SK-N-SH (cell line): Measurements from ENCODE around the gene NOC2L. TPM values are rescaled to one million over a fixed set of nuclear protein-coding genes. Genes with fewer than 3 reads are reported as not detected.

Experiments used
- CTCF ChIA-PET: fragments of 300-600, 350-600 bp; formaldehyde crosslinking; extraction: SDS; loops from one replicate; lab custom pipeline; 2021; lab: Yijun Ruan, JAX
- POLR2A ChIA-PET: fragments of 350-600 bp; sonication (Branson Sonifier 250); formaldehyde crosslinking; extraction: SDS; loops from one replicate; lab custom pipeline; 2020; ENCODE audit warnings: antibody characterized with exemption, inconsistent platforms; lab: Yijun Ruan, JAX
- DNase-seq: peaks from one replicate; pipeline ENCODE4 v3.0.0; 2012
- H2AFZ ChIP-seq: fragments of 200-600 bp; sonication (generic); 2 replicates; pipeline ENCODE4 v1.8.1; 2016; ENCODE audit warnings: antibody characterized with exemption, mild to moderate bottlenecking, low read depth
- H3F3A ChIP-seq: fragments of 200-600 bp; sonication (generic); replicated peaks from 2 replicates; pipeline ENCODE3; 2016; ENCODE audit warnings: antibody characterized with exemption, mild to moderate bottlenecking; ENCODE audit not compliant: insufficient read depth
- H3K27ac ChIP-seq, 2 experiments: fragments of 200-500 bp in 1 of 2; fragments of 200-600 bp in 1 of 2; sonication (Bioruptor generic) in 1 of 2; sonication (generic), shearing (Covaris generic) in 1 of 2; 2 replicates each; pipeline versions ENCODE4 v1.5.1 to v1.6.1; 2014 to 2016; ENCODE audit warnings: low read depth in 2 of 2, inconsistent platforms in 1 of 2, low read length in 1 of 2, mild to moderate bottlenecking in 1 of 2, mixed read lengths in 1 of 2
- H3K27me3 ChIP-seq: fragments of 200-600 bp; sonication (generic), shearing (Covaris generic); 2 replicates; pipeline ENCODE4 v1.6.1; 2016; ENCODE audit warnings: mixed run types; ENCODE audit not compliant: insufficient read depth
- H3K36me3 ChIP-seq, 2 experiments: fragments of 200-500 bp in 1 of 2; fragments of 200-600 bp in 1 of 2; sonication (Bioruptor generic) in 1 of 2; sonication (generic) in 1 of 2; replicated peaks in 1 of 2; 2 replicates each; pipeline versions ENCODE3 to v1.5.1; 2014 to 2016; ENCODE audit warnings: low read length in 1 of 2, mild to moderate bottlenecking in 1 of 2; ENCODE audit not compliant: insufficient read depth in 2 of 2, control insufficient read depth in 1 of 2
- H3K4me1 ChIP-seq, 2 experiments: fragments of 200-500 bp in 1 of 2; fragments of 200-600 bp in 1 of 2; sonication (Bioruptor generic) in 1 of 2; sonication (generic), shearing (Covaris generic) in 1 of 2; 2 replicates each; pipeline versions ENCODE4 v1.5.1 to v1.6.1; 2014 to 2016; ENCODE audit warnings: low read depth in 1 of 2, low read length in 1 of 2, mixed run types in 1 of 2; ENCODE audit not compliant: insufficient read depth in 2 of 2, control insufficient read depth in 1 of 2
- H3K4me2 ChIP-seq: fragments of 200-600 bp; sonication (generic), shearing (Covaris generic); 2 replicates; pipeline ENCODE4 v1.6.1; 2017; ENCODE audit warnings: mixed run types
- H3K4me3 ChIP-seq, 2 experiments: fragments of 200-500 bp in 1 of 2; fragments of 200-600 bp in 1 of 2; sonication (Bioruptor generic) in 1 of 2; sonication (generic), shearing (Covaris generic) in 1 of 2; 2 replicates each; pipeline versions ENCODE4 v1.5.1 to v1.8.1; 2014 to 2016; ENCODE audit warnings: low read depth in 2 of 2, inconsistent platforms in 1 of 2, low read length in 1 of 2, mild to moderate bottlenecking in 1 of 2, mixed read lengths in 1 of 2, moderate library complexity in 1 of 2
- H3K79me2 ChIP-seq: fragments of 200-600 bp; sonication (generic); 2 replicates; pipeline ENCODE4 v1.8.1; 2017; ENCODE audit warnings: mild to moderate bottlenecking; ENCODE audit not compliant: insufficient read depth
- H3K9ac ChIP-seq: fragments of 200-600 bp; sonication (generic); 2 replicates; pipeline ENCODE4 v1.6.1; 2017; ENCODE audit warnings: mixed run types
- H3K9me2 ChIP-seq: fragments of 200-600 bp; sonication (generic); 2 replicates; pipeline ENCODE4 v1.6.1; 2017; ENCODE audit warnings: mixed run types
- H3K9me3 ChIP-seq: fragments of 200-600 bp; sonication (generic); 2 replicates; pipeline ENCODE4 v1.6.1; 2017; ENCODE audit warnings: mixed run types, mild to moderate bottlenecking, moderate library complexity
- H4K20me1 ChIP-seq: fragments of 200-600 bp; sonication (generic); 2 replicates; pipeline ENCODE4 v1.6.1; 2017; ENCODE audit warnings: mild to moderate bottlenecking, mixed run types; ENCODE audit not compliant: insufficient read depth
- CHD2 ChIP-seq: fragments of 150-350 bp; IDR thresholded peaks from 2 replicates; pipeline ENCODE4 v1.6.1; 2018; ENCODE audit warnings: low read length; ENCODE audit not compliant: partially characterized antibody
- ELF1 ChIP-seq: IDR thresholded peaks from 2 replicates; pipeline ENCODE4 v1.4.0; 2012
- EP300 ChIP-seq, 2 experiments: IDR thresholded peaks; 2 replicates each; pipeline versions ENCODE4 v1.4.0 to v1.6.1; 2012; ENCODE audit warnings: borderline replicate concordance in 1 of 2, low read depth in 1 of 2, low read length in 1 of 2
- FOSL2 ChIP-seq: IDR thresholded peaks from 2 replicates; pipeline ENCODE4 v1.4.0; 2012; ENCODE audit warnings: low read depth, mild to moderate bottlenecking, moderate library complexity, borderline replicate concordance
- FOXJ3 ChIP-seq: sonication (generic); formaldehyde crosslinking; IDR thresholded peaks from 2 replicates; pipeline ENCODE4 v1.5.1; 2020; ENCODE audit warnings: mild to moderate bottlenecking, missing genetic modification reagents
- JUND ChIP-seq: IDR thresholded peaks from 2 replicates; pipeline ENCODE4 v1.4.0; 2012
- MAX ChIP-seq: IDR thresholded peaks from 2 replicates; pipeline ENCODE4 v1.4.0; 2012; ENCODE audit warnings: low read depth
- MXI1 ChIP-seq: IDR thresholded peaks from 2 replicates; pipeline ENCODE4 v1.6.1; 2012; ENCODE audit warnings: mild to moderate bottlenecking, low read depth, low read length, improper control_type of control experiment
- NRF1 ChIP-seq: IDR thresholded peaks from 2 replicates; pipeline ENCODE4 v1.6.1; 2012; ENCODE audit warnings: low read depth, mild to moderate bottlenecking, low read length
- RAD21 ChIP-seq: IDR thresholded peaks from 2 replicates; pipeline ENCODE4 v1.6.1; 2012; ENCODE audit warnings: mild to moderate bottlenecking, low read length
- RCOR1 ChIP-seq: fragments of 150-350 bp; IDR thresholded peaks from 2 replicates; pipeline ENCODE4 v1.6.1; 2017; ENCODE audit warnings: antibody characterized with exemption, low read length
- RXRA ChIP-seq: IDR thresholded peaks from 2 replicates; pipeline ENCODE4 v1.4.0; 2012; ENCODE audit warnings: low read depth, mild to moderate bottlenecking, borderline replicate concordance
- SIN3A ChIP-seq: IDR thresholded peaks from 2 replicates; pipeline ENCODE4 v1.6.1; 2012; ENCODE audit warnings: low read depth, mild to moderate bottlenecking, low read length, moderate library complexity, borderline replicate concordance
- SMC3 ChIP-seq: IDR thresholded peaks from 2 replicates; pipeline ENCODE4 v1.6.1; 2012; ENCODE audit warnings: low read depth, low read length, improper control_type of control experiment
- TEAD4 ChIP-seq: IDR thresholded peaks from 2 replicates; pipeline ENCODE4 v1.4.0; 2012; ENCODE audit warnings: mild to moderate bottlenecking, borderline replicate concordance; ENCODE audit not compliant: insufficient read depth
- WGBS: methylation state at CpG from one replicate; pipeline ENCODE4 v1.1.6; 2017; ENCODE audit warnings: low lambda C conversion rate; 5-methylcytosine and 5-hydroxymethylcytosine counted together
- polyA plus RNA-seq, 3 experiments: library from polyadenylated mRNA; depleted of rRNA; stranded (reverse); fragments of >200 nt; gene quantifications; 2 replicates each; pipeline ENCODE4 v1.2.3, GENCODE V29; 2012
- TF ChIP-seq, protein P1 (sequence below): fragments of 150-350 bp; IDR thresholded peaks from 2 replicates; pipeline ENCODE4 v1.6.1; 2016; ENCODE audit warnings: mild to moderate bottlenecking, low read depth, low read length
- TF ChIP-seq, protein P2 (sequence below): fragments of 150-350 bp; IDR thresholded peaks from 2 replicates; pipeline ENCODE4 v1.6.1; 2017; ENCODE audit warnings: antibody characterized with exemption, low read length, low read depth, borderline replicate concordance
- TF ChIP-seq, protein P3 (sequence below): fragments of 200-600 bp; sonication (generic); IDR thresholded peaks from 2 replicates; pipeline ENCODE4 v1.6.1; 2017; ENCODE audit warnings: antibody characterized with exemption, mild to moderate bottlenecking, moderate library complexity
- TF ChIP-seq, protein P4 (sequence below): IDR thresholded peaks from 2 replicates; pipeline ENCODE4 v1.4.0; 2012; ENCODE audit warnings: low read depth, borderline replicate concordance

Gene NOC2L
- polyA plus RNA-seq, 1 of the 3 experiments (the other 2 are of a cell fraction), result 124 TPM

GRCh38 chr1:933603-933940 lies 25.5 kb downstream of the NOC2L start (continued):
- TF ChIP-seq RCOR1 (no peak), FOSL2 (no peak), RXRA (no peak)
- TF ChIP-seq, protein P1, sequence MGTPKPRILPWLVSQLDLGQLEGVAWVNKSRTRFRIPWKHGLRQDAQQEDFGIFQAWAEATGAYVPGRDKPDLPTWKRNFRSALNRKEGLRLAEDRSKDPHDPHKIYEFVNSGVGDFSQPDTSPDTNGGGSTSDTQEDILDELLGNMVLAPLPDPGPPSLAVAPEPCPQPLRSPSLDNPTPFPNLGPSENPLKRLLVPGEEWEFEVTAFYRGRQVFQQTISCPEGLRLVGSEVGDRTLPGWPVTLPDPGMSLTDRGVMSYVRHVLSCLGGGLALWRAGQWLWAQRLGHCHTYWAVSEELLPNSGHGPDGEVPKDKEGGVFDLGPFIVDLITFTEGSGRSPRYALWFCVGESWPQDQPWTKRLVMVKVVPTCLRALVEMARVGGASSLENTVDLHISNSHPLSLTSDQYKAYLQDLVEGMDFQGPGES, result no peak
- TF ChIP-seq, all 33 proteins: peak for 0

- POLR2A ChIA-PET, result no interaction called here
- CTCF ChIA-PET, result interaction anchor here (1.0 to 6.6 kb wide), 3 partner anchors 9 to 28 kb away, joined by 3 to 49 read pairs (median 5); partner anchors contain the start of gene SAMD11
These were observed 26.1 kb downstream of the NOC2L start for GRCh38 chr1:932776-933602.

More at GRCh38 chr1:932776-933602, 26.1 kb downstream of the NOC2L start:
- Histone ChIP-seq H3K27me3 (no peaks in the 10 kb centered on the region), H3K27ac (no peak overlapping the region), H3K9ac (no peak overlapping the region), H3K9me2 (no peaks in the 10 kb centered on the region)
- TF ChIP-seq FOSL2, result no peak
- TF ChIP-seq SMC3, result no peak
- no peak for TF ChIP-seq TEAD4
- no peak for TF ChIP-seq RAD21
- no peak for TF ChIP-seq ELF1
- TF ChIP-seq, protein P2, sequence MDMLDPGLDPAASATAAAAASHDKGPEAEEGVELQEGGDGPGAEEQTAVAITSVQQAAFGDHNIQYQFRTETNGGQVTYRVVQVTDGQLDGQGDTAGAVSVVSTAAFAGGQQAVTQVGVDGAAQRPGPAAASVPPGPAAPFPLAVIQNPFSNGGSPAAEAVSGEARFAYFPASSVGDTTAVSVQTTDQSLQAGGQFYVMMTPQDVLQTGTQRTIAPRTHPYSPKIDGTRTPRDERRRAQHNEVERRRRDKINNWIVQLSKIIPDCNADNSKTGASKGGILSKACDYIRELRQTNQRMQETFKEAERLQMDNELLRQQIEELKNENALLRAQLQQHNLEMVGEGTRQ, result no peak
- no peak for TF ChIP-seq SIN3A
- no peak for TF ChIP-seq NRF1
- no peak for TF ChIP-seq EP300 (IDR thresholded peaks at IDR 0.05; ENCODE audit: borderline replicate concordance in 1 of 2, low read depth in 1 of 2, low read length in 1 of 2)
- TF ChIP-seq CHD2, result no peak
- no peak for TF ChIP-seq MAX
- TF ChIP-seq FOXJ3, result no peak
- TF ChIP-seq, protein P3, sequence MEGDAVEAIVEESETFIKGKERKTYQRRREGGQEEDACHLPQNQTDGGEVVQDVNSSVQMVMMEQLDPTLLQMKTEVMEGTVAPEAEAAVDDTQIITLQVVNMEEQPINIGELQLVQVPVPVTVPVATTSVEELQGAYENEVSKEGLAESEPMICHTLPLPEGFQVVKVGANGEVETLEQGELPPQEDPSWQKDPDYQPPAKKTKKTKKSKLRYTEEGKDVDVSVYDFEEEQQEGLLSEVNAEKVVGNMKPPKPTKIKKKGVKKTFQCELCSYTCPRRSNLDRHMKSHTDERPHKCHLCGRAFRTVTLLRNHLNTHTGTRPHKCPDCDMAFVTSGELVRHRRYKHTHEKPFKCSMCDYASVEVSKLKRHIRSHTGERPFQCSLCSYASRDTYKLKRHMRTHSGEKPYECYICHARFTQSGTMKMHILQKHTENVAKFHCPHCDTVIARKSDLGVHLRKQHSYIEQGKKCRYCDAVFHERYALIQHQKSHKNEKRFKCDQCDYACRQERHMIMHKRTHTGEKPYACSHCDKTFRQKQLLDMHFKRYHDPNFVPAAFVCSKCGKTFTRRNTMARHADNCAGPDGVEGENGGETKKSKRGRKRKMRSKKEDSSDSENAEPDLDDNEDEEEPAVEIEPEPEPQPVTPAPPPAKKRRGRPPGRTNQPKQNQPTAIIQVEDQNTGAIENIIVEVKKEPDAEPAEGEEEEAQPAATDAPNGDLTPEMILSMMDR, result no peak
- TF ChIP-seq, protein P4, sequence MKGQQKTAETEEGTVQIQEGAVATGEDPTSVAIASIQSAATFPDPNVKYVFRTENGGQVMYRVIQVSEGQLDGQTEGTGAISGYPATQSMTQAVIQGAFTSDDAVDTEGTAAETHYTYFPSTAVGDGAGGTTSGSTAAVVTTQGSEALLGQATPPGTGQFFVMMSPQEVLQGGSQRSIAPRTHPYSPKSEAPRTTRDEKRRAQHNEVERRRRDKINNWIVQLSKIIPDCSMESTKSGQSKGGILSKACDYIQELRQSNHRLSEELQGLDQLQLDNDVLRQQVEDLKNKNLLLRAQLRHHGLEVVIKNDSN, result no peak
- no peak for TF ChIP-seq JUND
- no peak for TF ChIP-seq MXI1
- TF ChIP-seq, all 33 proteins: peak for 0
- H3K36me3 ChIP-seq, result no peaks in the 10 kb centered on the region
- WGBS, result 87% methylated on average over 10 of the region's 25 CpGs
- H2AFZ ChIP-seq, result no peak overlapping the region
- no peak for DNase-seq
- H3F3A ChIP-seq, result peaks cover 3% of the 10 kb centered on the region
- H3K4me2 ChIP-seq, result no peak overlapping the region
- H4K20me1 ChIP-seq, result no peaks in the 10 kb centered on the region
- no peak overlapping the region for H3K4me3 ChIP-seq
- H3K4me1 ChIP-seq, result peaks cover 0 to 12% of the 10 kb centered on the region in 2 experiments; a peak in 1 of 4 replicates
- H3K9me3 ChIP-seq, result no peaks in the 10 kb centered on the region
- H3K79me2 ChIP-seq, result no peaks in the 10 kb centered on the region
